Neural progenitor cell (in vitro differentiated cells): Measurements from ENCODE around the gene HADH. TPM values are rescaled to one million over a fixed set of nuclear protein-coding genes. Genes with fewer than 3 reads are reported as not detected.
"Not testable (repeated sequence)": the region's sequence is repeated elsewhere in the genome, so short reads cannot be mapped to it uniquely, and the experiment has no call there.

Experiments used
- DNase-seq: peaks from one replicate; pipeline ENCODE4 v3.0.0-alpha.2; 2016; ENCODE audit warnings: low spot score
- H2AFZ ChIP-seq: fragments of 200-600 bp; sonication (generic); replicated peaks from 2 replicates; pipeline ENCODE4 v1.6.1; 2016; ENCODE audit warnings: antibody characterized with exemption
- H3F3A ChIP-seq: fragments of 200-600 bp; sonication (generic); 2 replicates; pipeline ENCODE4 v1.6.1; 2016; ENCODE audit warnings: antibody characterized with exemption, low read depth
- H3K27ac ChIP-seq: fragments of 200-600 bp; sonication (generic); 2 replicates; pipeline ENCODE4 v1.5.1; 2016; ENCODE audit warnings: mild to moderate bottlenecking
- H3K27me3 ChIP-seq: fragments of 200-600 bp; sonication (generic); 2 replicates; pipeline ENCODE4 v1.6.1; 2016; ENCODE audit warnings: mild to moderate bottlenecking, moderate library complexity
- H3K36me3 ChIP-seq: fragments of 200-600 bp; sonication (generic); 2 replicates; pipeline ENCODE4 v1.5.1; 2016
- H3K4me1 ChIP-seq: fragments of 200-600 bp; sonication (generic); 2 replicates; pipeline ENCODE4 v1.6.1; 2016; ENCODE audit warnings: mixed run types
- H3K4me2 ChIP-seq: fragments of 200-600 bp; sonication (generic); 2 replicates; pipeline ENCODE4 v1.6.1; 2016
- H3K4me3 ChIP-seq: fragments of 200-600 bp; sonication (generic); 2 replicates; pipeline ENCODE4 v1.5.1; 2016
- H3K79me2 ChIP-seq: fragments of 200-600 bp; sonication (generic); 2 replicates; pipeline ENCODE4 v1.6.1; 2016; ENCODE audit warnings: low read depth
- H3K9ac ChIP-seq: fragments of 200-600 bp; sonication (generic); 2 replicates; pipeline ENCODE4 v1.6.1; 2016
- H3K9me3 ChIP-seq: fragments of 200-600 bp; sonication (generic); 2 replicates; pipeline ENCODE4 v1.5.1; 2016; ENCODE audit warnings: low read depth
- H4K20me1 ChIP-seq: fragments of 200-600 bp; sonication (generic); 2 replicates; pipeline ENCODE4 v1.6.1; 2016; ENCODE audit warnings: low read depth
- H3K27ac Mint-ChIP-seq: 3 replicates; pipeline ENCODE4 v1.8.0; 2021; ENCODE audit warnings: mixed read lengths
- H3K27me3 Mint-ChIP-seq: 2 replicates; pipeline ENCODE4 v1.8.0; 2022; ENCODE audit warnings: low read depth, mild to moderate bottlenecking, inconsistent platforms, moderate library complexity, mixed read lengths; ENCODE audit not compliant: insufficient read depth
- H3K36me3 Mint-ChIP-seq: 3 replicates; pipeline ENCODE4 v1.8.0; 2021; ENCODE audit warnings: mixed read lengths
- H3K4me1 Mint-ChIP-seq: 3 replicates; pipeline ENCODE4 v1.8.0; 2021; ENCODE audit warnings: mixed read lengths
- H3K4me3 Mint-ChIP-seq: 3 replicates; pipeline ENCODE4 v1.8.0; 2021; ENCODE audit warnings: mild to moderate bottlenecking, moderate library complexity, mixed read lengths
- H3K9me3 Mint-ChIP-seq: 3 replicates; pipeline ENCODE4 v1.8.0; 2020; ENCODE audit warnings: mixed read lengths
- CTCF ChIP-seq: fragments of 200-600 bp; sonication (generic); IDR thresholded peaks from 2 replicates; pipeline ENCODE4 v1.5.1; 2017; ENCODE audit warnings: antibody characterized with exemption, mild to moderate bottlenecking
- EZH2 ChIP-seq: fragments of 200-600 bp; sonication (generic); IDR thresholded peaks from 2 replicates; pipeline ENCODE4 v1.6.1; 2017; ENCODE audit warnings: antibody characterized with exemption, mild to moderate bottlenecking, moderate library complexity
- EZH2phosphoT487 ChIP-seq: fragments of 200-600 bp; sonication (generic); IDR thresholded peaks from 2 replicates; pipeline ENCODE4 v1.6.1; 2017; ENCODE audit warnings: antibody characterized with exemption
- total RNA-seq: library from RNA; depleted of rRNA; stranded (reverse); fragments of >200 nt; gene quantifications from 2 replicates; pipeline ENCODE4 v1.2.3, GENCODE V29; 2015; ENCODE audit warnings: low replicate concordance

Gene HADH
- total RNA-seq, 1 donor from 2014 or later: 49.9 TPM

GRCh38 chr4:107951551-107951950 is 38.1 kb upstream of the HADH start:
- no peaks in the 10 kb centered on the region for H3K79me2 ChIP-seq
- no peaks in the 10 kb centered on the region for H3K9me3 ChIP-seq
- Mint-ChIP-seq H3K36me3 (peaks cover 14% of the 10 kb centered on the region), H3K27ac (no peak overlapping the region), H3K4me1 (no peaks in the 10 kb centered on the region), H3K9me3 (peaks cover 7% of the 10 kb centered on the region), H3K4me3 (no peak overlapping the region), H3K27me3 (no peaks in the 10 kb centered on the region)
- peaks cover 5% of the 10 kb centered on the region for H3K36me3 ChIP-seq
- no peak overlapping the region for H3K4me2 ChIP-seq
- H3K27me3 ChIP-seq: no peaks in the 10 kb centered on the region
- H3K9ac ChIP-seq: no peak overlapping the region
- no peaks in the 10 kb centered on the region for H4K20me1 ChIP-seq
- H2AFZ ChIP-seq: no peak overlapping the region
- no peaks in the 10 kb centered on the region for H3K4me1 ChIP-seq
- no peak for DNase-seq
- no peak overlapping the region for H3K27ac ChIP-seq
- H3F3A ChIP-seq: no peaks in the 10 kb centered on the region
- no peak for TF ChIP-seq EZH2phosphoT487
- no peak for TF ChIP-seq CTCF
- no peak for TF ChIP-seq EZH2
- no peak overlapping the region for H3K4me3 ChIP-seq

GRCh38 chr4:107956011-107956410 is 33.7 kb upstream of the HADH start:
- Mint-ChIP-seq H3K4me3 (no peak overlapping the region), H3K27me3 (no peaks in the 10 kb centered on the region), H3K27ac (no peak overlapping the region), H3K9me3 (peaks cover 16% of the 10 kb centered on the region), H3K36me3 (peaks cover 3% of the 10 kb centered on the region), H3K4me1 (no peaks in the 10 kb centered on the region)
- Histone ChIP-seq H3K4me2 (no peak overlapping the region), H3K9me3 (no peaks in the 10 kb centered on the region), H3K27ac (no peak overlapping the region), H3F3A (no peaks in the 10 kb centered on the region), H2AFZ (no peak overlapping the region), H3K36me3 (peaks cover 5% of the 10 kb centered on the region), H3K9ac (no peak overlapping the region), H4K20me1 (no peaks in the 10 kb centered on the region), H3K4me1 (no peaks in the 10 kb centered on the region), H3K27me3 (no peaks in the 10 kb centered on the region), H3K4me3 (no peak overlapping the region), H3K79me2 (no peaks in the 10 kb centered on the region)
- no peak for TF ChIP-seq CTCF
- TF ChIP-seq EZH2phosphoT487: no peak
- TF ChIP-seq EZH2: no peak
- no peak for DNase-seq

- TF ChIP-seq CTCF: no peak
- TF ChIP-seq EZH2phosphoT487: no peak
- TF ChIP-seq EZH2: no peak
- H3K9ac ChIP-seq: no peak overlapping the region
Measured at GRCh38 chr4:107966903-107967302, 22.8 kb upstream of the HADH start.

GRCh38 chr4:107967519-107967918 is 22.2 kb upstream of the HADH start:
- H3K79me2 ChIP-seq, H3K4me1 ChIP-seq, H3K27me3 ChIP-seq, H3K27me3 Mint-ChIP-seq, H2AFZ ChIP-seq, H3K9me3 Mint-ChIP-seq, DNase-seq, H3F3A ChIP-seq, H3K27ac Mint-ChIP-seq, H3K4me1 Mint-ChIP-seq, H3K27ac ChIP-seq, H4K20me1 ChIP-seq, H3K36me3 Mint-ChIP-seq, H3K4me3 Mint-ChIP-seq, H3K9me3 ChIP-seq, H3K36me3 ChIP-seq, H3K4me3 ChIP-seq, H3K9ac ChIP-seq, H3K4me2 ChIP-seq: not testable (repeated sequence)

More at GRCh38 chr4:107966903-107967302, 22.8 kb upstream of the HADH start:
- H3K27ac Mint-ChIP-seq: no peak overlapping the region
- H2AFZ ChIP-seq: peak overlapping the region; percentile 57
- H3F3A ChIP-seq: no peaks in the 10 kb centered on the region
- no peaks in the 10 kb centered on the region for H3K9me3 Mint-ChIP-seq
- H3K36me3 Mint-ChIP-seq: no peaks in the 10 kb centered on the region
- peak; percentile 12 for DNase-seq
- H3K9me3 ChIP-seq: no peaks in the 10 kb centered on the region
- H3K4me2 ChIP-seq: no peak overlapping the region
- no peaks in the 10 kb centered on the region for H3K27me3 ChIP-seq
- H3K4me3 ChIP-seq: no peak overlapping the region
- H4K20me1 ChIP-seq: no peaks in the 10 kb centered on the region
- H3K4me3 Mint-ChIP-seq: no peak overlapping the region
- H3K79me2 ChIP-seq: no peaks in the 10 kb centered on the region
- H3K27me3 Mint-ChIP-seq: peaks cover 2% of the 10 kb centered on the region
- no peaks in the 10 kb centered on the region for H3K36me3 ChIP-seq
- no peak overlapping the region for H3K27ac ChIP-seq
- peaks cover 6% of the 10 kb centered on the region for H3K4me1 Mint-ChIP-seq
- H3K4me1 ChIP-seq: peaks cover 4% of the 10 kb centered on the region

GRCh38 chr4:107967921-107968320 is 21.8 kb upstream of the HADH start:
- not testable (repeated sequence) for H3K4me1 ChIP-seq, H3K36me3 ChIP-seq, DNase-seq, H3K27me3 Mint-ChIP-seq, H3K36me3 Mint-ChIP-seq, H3K27me3 ChIP-seq, H3K9me3 ChIP-seq, H3K4me3 Mint-ChIP-seq, H3K27ac Mint-ChIP-seq, H3K27ac ChIP-seq, H3K9ac ChIP-seq, H2AFZ ChIP-seq, H3K79me2 ChIP-seq, H3F3A ChIP-seq, H3K4me3 ChIP-seq, H3K4me1 Mint-ChIP-seq, H3K9me3 Mint-ChIP-seq, H4K20me1 ChIP-seq, H3K4me2 ChIP-seq
